Keratinocyte (primary cell): ENCODE results near the gene UFD1. TPM values are rescaled to one million over a fixed set of nuclear protein-coding genes. Genes with fewer than 3 reads are reported as not detected.

ENCODE experiments used
- DNase-seq: peaks from one replicate; pipeline ENCODE4 v3.0.0-alpha.2; 2011; ENCODE audit warnings: low read depth, missing footprints, low spot score
- FAIRE-seq: peaks from 2 replicates; lab custom pipeline; 2011; peaks lifted over from hg19 to GRCh38; lab: Jason Lieb, UNC
- H2AFZ ChIP-seq: 2 replicates; pipeline ENCODE4 v1.6.0; 2012; ENCODE audit warnings: low read length, control low read depth, inconsistent platforms; ENCODE audit not compliant: control insufficient read depth
- H3K27ac ChIP-seq: 2 replicates; pipeline ENCODE4 v1.5.1; 2011; ENCODE audit warnings: low read length; ENCODE audit not compliant: control insufficient read depth, insufficient read depth
- H3K27me3 ChIP-seq: 3 replicates; pipeline ENCODE4 v1.6.0; 2011; ENCODE audit warnings: low read length; ENCODE audit not compliant: control insufficient read depth, insufficient read depth; ENCODE audit errors: extremely low read depth
- H3K36me3 ChIP-seq, 2 experiments: 2 replicates in 1 of 2; 3 replicates in 1 of 2; pipeline ENCODE4 v1.5.1; 2011; ENCODE audit warnings: low read length in 2 of 2, mild to moderate bottlenecking in 1 of 2; ENCODE audit not compliant: control insufficient read depth in 2 of 2, insufficient read depth in 2 of 2; ENCODE audit errors: extremely low read depth in 1 of 2
- H3K4me1 ChIP-seq: 3 replicates; pipeline ENCODE4 v1.5.1; 2011; ENCODE audit warnings: low read length; ENCODE audit not compliant: control insufficient read depth, insufficient read depth; ENCODE audit errors: extremely low read depth
- H3K4me2 ChIP-seq: 3 replicates; pipeline ENCODE4 v1.6.0; 2011; ENCODE audit warnings: low read depth, low read length; ENCODE audit not compliant: control insufficient read depth, insufficient read depth; ENCODE audit errors: extremely low read depth
- H3K4me3 ChIP-seq, 3 experiments: fragments of 200-600 bp in 1 of 3; sonication (generic) in 1 of 3; 2 replicates in 2 of 3; 3 replicates in 1 of 3; pipeline ENCODE4 v1.5.1; 2011 to 2016; ENCODE audit warnings: low read length in 3 of 3, mild to moderate bottlenecking in 3 of 3, control low read depth in 2 of 3, inconsistent platforms in 1 of 3, low read depth in 1 of 3, mixed read lengths in 1 of 3, mixed run types in 1 of 3, moderate library complexity in 1 of 3; ENCODE audit not compliant: control insufficient read depth in 2 of 3, insufficient read depth in 2 of 3; ENCODE audit errors: extremely low read depth in 1 of 3
- H3K79me2 ChIP-seq: 2 replicates; pipeline ENCODE4 v1.6.0; 2012; ENCODE audit warnings: low read length; ENCODE audit not compliant: control insufficient read depth, insufficient read depth
- H3K9ac ChIP-seq: 3 replicates; pipeline ENCODE4 v1.6.0; 2011; ENCODE audit warnings: low read length; ENCODE audit not compliant: control insufficient read depth, insufficient read depth; ENCODE audit errors: extremely low read depth
- H3K9me1 ChIP-seq: 3 replicates; pipeline ENCODE4 v1.6.0; 2011; ENCODE audit warnings: low read length; ENCODE audit not compliant: control insufficient read depth, insufficient read depth; ENCODE audit errors: extremely low read depth
- H3K9me3 ChIP-seq: 2 replicates; pipeline ENCODE4 v1.5.1; 2012; ENCODE audit warnings: low read depth, low read length; ENCODE audit not compliant: control insufficient read depth
- H4K20me1 ChIP-seq: 3 replicates; pipeline ENCODE4 v1.6.0; 2011; ENCODE audit warnings: low read length; ENCODE audit not compliant: control insufficient read depth, insufficient read depth; ENCODE audit errors: extremely low read depth
- EZH2 ChIP-seq: IDR thresholded peaks from one replicate; pipeline ENCODE4 v1.6.1; 2012; ENCODE audit warnings: inconsistent platforms, mild to moderate bottlenecking, low read length, moderate library complexity
- dilution Hi-C: fragments of 300-500 bp; cut with MboI; formaldehyde crosslinking; loops from one replicate; pipeline ENCODE4 v1.7.0; 2020; ENCODE audit warnings: low sequenced_read_pairs; ENCODE audit not compliant: extremely low pct_ligation_motif_present
- polyA plus RNA-seq, 5 experiments: library from polyadenylated mRNA; depleted of rRNA in 3 of 5; stranded (reverse) in 3 of 5; stranded (forward) in 1 of 5; unstranded in 1 of 5; fragments of >200 nt; gene quantifications; 1 replicate in 1 of 5; 2 replicates in 3 of 5; 3 replicates in 1 of 5; pipeline versions ENCODE4 v1.2.1 to v1.2.3, GENCODE V29; 2011 to 2012; ENCODE audit warnings: missing spikeins in 2 of 5, low read depth in 1 of 5, low replicate concordance in 1 of 5
- TF ChIP-seq, protein P1 (sequence below), 3 experiments: IDR thresholded peaks in 1 of 3; conservative IDR thresholded peaks in 1 of 3; optimal IDR thresholded peaks in 1 of 3; 2 replicates in 2 of 3; 3 replicates in 1 of 3; pipeline versions ENCODE3 to v1.5.1; 2011; ENCODE audit warnings: low read length in 3 of 3, mild to moderate bottlenecking in 3 of 3, moderate library complexity in 2 of 3, control low read depth in 1 of 3, inconsistent platforms in 1 of 3; ENCODE audit not compliant: insufficient read depth in 2 of 3; ENCODE audit errors: extremely low read depth in 1 of 3

UFD1 gene
- polyA plus RNA-seq, 1 donor (not counting 4 experiments of a cell fraction or from before 2014, with no cell fraction given): 145 TPM

GRCh38 chr22:19488884-19489843 lies 10.2 kb upstream of the UFD1 start:
- H3K36me3 ChIP-seq: peaks cover 1 to 11% of the 10 kb centered on the region in 2 experiments
- dilution Hi-C loops: no loop called here
- no peak for FAIRE-seq

DNA sequence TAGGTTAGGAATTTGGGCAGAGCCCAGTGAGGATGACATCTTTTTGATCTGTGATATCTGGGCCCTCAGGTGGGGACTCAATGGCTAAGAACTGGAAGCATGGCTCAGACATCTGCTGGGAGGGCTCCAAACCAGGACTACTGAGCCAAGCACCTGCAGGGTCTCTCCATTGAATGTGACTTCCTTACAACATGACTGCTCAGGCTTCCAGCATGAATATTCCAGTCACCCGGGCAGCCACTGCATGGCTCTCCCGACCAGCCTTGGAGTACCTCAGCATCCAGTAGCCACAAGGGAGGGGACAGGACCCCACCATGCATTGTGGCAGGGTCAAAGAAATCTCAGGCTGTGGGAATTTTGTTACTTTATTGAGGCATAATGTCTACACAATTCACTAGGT lies 9.3 kb upstream of the UFD1 start:
- Histone ChIP-seq H3K4me3 (no peak overlapping the region), H3K27ac (no peak overlapping the region), H3K27me3 (no peaks in the 10 kb centered on the region), H2AFZ (no peak overlapping the region), H3K9me1 (no peaks in the 10 kb centered on the region), H3K9me3 (no peaks in the 10 kb centered on the region), H3K4me2 (no peak overlapping the region), H3K9ac (no peak overlapping the region), H3K4me1 (no peaks in the 10 kb centered on the region), H3K79me2 (no peaks in the 10 kb centered on the region), H3K36me3 (peaks cover 1 to 15% of the 10 kb centered on the region in 2 experiments), H4K20me1 (no peaks in the 10 kb centered on the region)
- dilution Hi-C loops: no loop called here
- FAIRE-seq (no peak), DNase-seq (no peak)
- no peak for TF ChIP-seq EZH2
- TF ChIP-seq, protein P1, sequence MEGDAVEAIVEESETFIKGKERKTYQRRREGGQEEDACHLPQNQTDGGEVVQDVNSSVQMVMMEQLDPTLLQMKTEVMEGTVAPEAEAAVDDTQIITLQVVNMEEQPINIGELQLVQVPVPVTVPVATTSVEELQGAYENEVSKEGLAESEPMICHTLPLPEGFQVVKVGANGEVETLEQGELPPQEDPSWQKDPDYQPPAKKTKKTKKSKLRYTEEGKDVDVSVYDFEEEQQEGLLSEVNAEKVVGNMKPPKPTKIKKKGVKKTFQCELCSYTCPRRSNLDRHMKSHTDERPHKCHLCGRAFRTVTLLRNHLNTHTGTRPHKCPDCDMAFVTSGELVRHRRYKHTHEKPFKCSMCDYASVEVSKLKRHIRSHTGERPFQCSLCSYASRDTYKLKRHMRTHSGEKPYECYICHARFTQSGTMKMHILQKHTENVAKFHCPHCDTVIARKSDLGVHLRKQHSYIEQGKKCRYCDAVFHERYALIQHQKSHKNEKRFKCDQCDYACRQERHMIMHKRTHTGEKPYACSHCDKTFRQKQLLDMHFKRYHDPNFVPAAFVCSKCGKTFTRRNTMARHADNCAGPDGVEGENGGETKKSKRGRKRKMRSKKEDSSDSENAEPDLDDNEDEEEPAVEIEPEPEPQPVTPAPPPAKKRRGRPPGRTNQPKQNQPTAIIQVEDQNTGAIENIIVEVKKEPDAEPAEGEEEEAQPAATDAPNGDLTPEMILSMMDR (optimal IDR thresholded peaks at IDR 0.05 in 1 of 3, IDR thresholded peaks at IDR 0.05 in 1 of 3, conservative IDR thresholded peaks at IDR 0.05 in 1 of 3; ENCODE audit: extremely low read depth in 1 of 3, insufficient read depth in 2 of 3, low read length in 3 of 3): no peak

More at GRCh38 chr22:19488884-19489843, 10.2 kb upstream of the UFD1 start:
- no peaks in the 10 kb centered on the region for H4K20me1 ChIP-seq
- TF ChIP-seq EZH2: no peak
- TF ChIP-seq, protein P1 (optimal IDR thresholded peaks at IDR 0.05 in 1 of 3, IDR thresholded peaks at IDR 0.05 in 1 of 3, conservative IDR thresholded peaks at IDR 0.05 in 1 of 3; ENCODE audit: extremely low read depth in 1 of 3, insufficient read depth in 2 of 3, low read length in 3 of 3): no peak
- H3K79me2 ChIP-seq: no peaks in the 10 kb centered on the region
- H3K27ac ChIP-seq: no peak overlapping the region
- no peak overlapping the region for H2AFZ ChIP-seq
- H3K4me2 ChIP-seq: no peak overlapping the region
- H3K9me1 ChIP-seq: no peaks in the 10 kb centered on the region
- no peak for DNase-seq
- H3K27me3 ChIP-seq: no peaks in the 10 kb centered on the region
- H3K9me3 ChIP-seq: no peaks in the 10 kb centered on the region
- H3K4me1 ChIP-seq: no peaks in the 10 kb centered on the region
- no peak overlapping the region for H3K4me3 ChIP-seq
- no peak overlapping the region for H3K9ac ChIP-seq
